Hematopoietic multipotent progenitor cell treated with erythropoietin and hydrocortisone succinate and interleukin-3 and kit ligand, for 8 days (in vitro differentiated cells): ENCODE results near the gene GLYATL3.

Experiments
- DNase-seq: peaks from one replicate; pipeline ENCODE4 v3.0.0-alpha.2; 2015

GLYATL3 gene

GRCh38 chr6:49514571-49515484 lies 15.1 kb downstream of the GLYATL3 start:
- DNase-seq: no peak

DNA sequence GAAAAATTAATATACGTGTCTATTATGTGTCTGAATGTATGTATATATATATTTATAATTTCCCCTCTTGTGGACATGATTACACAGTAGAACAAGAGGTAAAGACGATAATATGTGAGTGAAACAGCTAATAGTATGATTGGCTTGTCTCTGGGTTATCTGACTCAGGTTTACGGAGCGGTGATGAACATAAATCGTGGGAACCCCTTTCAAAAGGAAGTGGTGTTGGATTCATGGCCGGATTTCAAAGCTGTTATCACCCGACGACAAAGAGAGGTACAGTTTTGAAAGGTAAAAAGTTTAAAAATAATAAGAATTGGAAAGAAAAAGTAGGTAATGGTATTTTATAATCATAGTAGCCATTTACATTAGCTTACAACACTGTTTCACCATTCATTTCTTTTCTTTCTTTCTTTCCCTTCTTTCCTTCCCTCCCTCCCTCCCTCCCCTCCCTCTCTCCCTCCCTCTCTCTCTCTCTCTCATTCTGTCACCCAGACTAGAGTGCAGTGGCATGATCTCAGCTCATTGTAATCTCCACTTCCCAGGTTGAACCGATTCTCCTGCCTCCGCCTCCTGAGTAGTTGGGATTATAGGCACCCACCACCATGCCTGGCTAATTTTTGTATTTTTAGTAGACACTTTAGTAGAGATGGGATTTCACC lies 15.9 kb downstream of the GLYATL3 start:
- no peak for DNase-seq

DNA sequence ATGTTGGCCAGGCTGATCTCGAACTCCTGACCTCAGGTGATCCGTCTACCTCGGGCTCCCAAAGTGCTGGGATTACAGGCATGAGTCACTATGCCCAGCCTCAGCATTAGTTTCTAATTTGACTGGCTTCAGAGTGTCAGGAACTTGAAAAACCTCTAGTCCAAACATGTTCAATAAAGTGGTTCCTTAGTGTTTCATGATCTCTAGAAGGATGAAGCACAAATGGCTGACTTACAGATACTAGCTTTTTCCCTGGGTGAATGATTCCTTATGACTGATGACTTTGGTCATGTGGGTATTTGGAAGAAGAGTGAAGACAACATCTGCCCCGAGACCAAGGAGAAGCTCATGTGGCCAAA lies 16.4 kb downstream of the GLYATL3 start:
- DNase-seq: no peak

DNA sequence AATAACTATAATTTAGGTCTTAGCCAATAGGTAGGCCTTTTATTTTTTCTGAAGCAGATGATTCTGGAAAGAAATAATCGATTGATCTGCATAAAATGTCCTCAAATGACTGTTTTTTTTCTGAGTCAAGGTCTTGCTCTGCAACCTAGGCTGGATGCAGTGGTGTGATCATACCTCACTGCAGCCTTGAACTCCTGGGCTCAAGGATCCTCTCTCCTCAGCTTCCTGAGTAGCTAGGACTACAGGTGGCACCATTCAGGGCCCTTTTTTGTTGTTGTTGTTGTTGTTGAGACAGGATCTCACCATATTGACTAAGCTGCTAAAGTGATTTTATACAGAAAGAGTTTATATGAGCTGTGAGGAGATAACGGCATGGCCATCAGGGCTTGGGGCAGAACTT lies 18.2 kb downstream of the GLYATL3 start:
- DNase-seq: no peak

DNA sequence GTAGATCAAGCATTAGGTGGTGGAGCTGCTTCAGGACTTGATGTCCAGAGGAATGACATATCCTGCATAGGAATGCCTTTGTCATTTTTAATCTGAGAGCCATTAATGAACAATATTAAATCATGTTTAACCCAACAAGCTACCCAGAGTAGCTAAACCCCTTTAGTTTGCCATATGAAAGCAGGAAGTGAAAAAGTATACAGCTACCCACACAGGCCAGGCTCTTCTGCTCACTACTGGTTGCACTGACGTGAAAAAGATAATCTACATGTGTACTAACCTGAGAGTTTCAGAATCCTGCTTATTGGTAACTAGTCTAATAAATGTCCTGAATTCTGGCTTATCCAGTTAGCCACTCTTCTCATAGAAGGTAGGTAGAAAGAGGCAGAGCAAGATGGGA lies 19.9 kb downstream of the GLYATL3 start:
- DNase-seq: no peak

- DNase-seq: no peak
Observed at GRCh38 chr6:49522710-49523593, 23.2 kb downstream of the GLYATL3 start.

- no peak for DNase-seq
Observed at GRCh38 chr6:49523901-49524300, 24.2 kb downstream of the GLYATL3 start.

GRCh38 chr6:49524541-49524940 lies 24.8 kb downstream of the GLYATL3 start:
- no peak for DNase-seq

GRCh38 chr6:49526598-49526997 lies 26.9 kb downstream of the GLYATL3 start:
- no peak for DNase-seq

DNA sequence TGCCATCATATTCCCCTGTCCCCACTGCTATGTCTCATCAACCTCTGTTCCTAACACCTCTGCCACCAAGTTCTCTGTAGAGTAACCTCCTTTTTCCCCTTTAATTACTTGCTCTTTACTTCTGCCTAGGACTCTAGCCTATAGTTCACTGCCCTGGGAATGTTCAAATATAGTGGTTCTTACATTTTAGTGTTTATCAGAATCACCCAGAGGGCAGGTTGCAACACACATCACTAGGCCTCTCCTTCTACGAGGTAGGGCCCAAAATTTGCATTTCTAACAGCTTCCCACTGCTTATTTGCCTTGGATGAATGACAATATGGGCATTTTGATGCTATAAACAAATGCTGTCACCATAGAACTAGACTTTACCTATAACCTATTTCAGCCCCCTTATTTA lies 27.6 kb downstream of the GLYATL3 start:
- DNase-seq: no peak

- no peak for DNase-seq
Observed at GRCh38 chr6:49528571-49528970, 28.8 kb downstream of the GLYATL3 start.

GRCh38 chr6:49530141-49530776 lies 30.5 kb downstream of the GLYATL3 start:
- DNase-seq: no peak

DNA sequence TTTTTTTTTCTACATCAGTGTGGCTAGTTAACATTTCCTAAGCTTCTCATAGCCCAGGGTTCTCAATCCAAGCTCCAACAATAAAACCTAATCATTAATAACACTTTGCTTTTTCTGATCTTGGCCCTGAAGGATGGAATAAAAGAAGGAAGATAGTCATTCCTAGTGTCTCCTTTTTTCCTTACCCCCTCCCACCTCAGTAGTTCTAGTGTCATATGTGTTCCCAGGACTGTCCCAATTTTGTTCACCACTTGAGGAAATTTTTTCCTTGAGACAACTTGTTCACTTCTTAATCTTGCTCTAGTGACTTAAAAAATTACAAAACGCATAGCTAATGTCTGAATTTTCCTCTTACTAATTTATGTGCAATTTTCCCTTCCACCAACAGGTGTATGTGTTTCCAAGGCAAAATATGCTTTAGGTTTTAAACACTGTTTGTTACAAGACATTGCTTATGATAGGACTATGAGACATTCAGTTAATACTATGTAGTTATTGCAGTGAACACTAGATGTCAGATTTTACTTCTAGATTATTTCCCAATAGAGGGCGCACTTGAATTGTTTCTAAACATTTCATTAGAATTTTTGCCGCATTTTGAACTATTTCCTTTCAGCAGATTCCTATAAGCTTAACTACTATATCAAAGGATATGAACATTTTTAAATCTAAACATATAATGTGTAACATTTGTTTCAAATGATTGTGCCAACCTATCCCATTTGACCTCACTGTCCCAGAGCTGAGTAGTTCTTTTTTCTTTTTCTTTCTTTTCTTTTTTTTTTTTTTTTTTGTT lies 32.2 kb downstream of the GLYATL3 start:
- DNase-seq: peak; percentile 84

DNA sequence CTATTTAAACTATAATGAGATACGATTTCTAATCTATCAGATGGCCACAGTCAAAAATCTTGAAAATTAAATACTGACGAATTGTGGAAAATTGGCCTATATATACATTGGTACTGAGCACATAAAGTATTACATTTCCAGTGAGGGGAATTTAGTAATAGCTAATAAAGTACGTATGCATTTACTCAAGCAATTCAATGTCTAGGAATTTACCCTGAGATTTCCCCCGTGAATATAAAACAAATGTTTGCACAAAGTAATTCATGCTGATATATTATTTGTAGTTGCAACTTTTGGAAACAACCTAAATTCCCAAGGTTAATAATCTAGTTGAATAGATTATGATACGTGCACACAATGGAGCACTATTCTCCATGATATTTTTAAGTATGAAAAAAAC lies 36.1 kb downstream of the GLYATL3 start:
- no peak for DNase-seq

GRCh38 chr6:49539102-49539501 lies 39.4 kb downstream of the GLYATL3 start:
- DNase-seq: no peak

DNA sequence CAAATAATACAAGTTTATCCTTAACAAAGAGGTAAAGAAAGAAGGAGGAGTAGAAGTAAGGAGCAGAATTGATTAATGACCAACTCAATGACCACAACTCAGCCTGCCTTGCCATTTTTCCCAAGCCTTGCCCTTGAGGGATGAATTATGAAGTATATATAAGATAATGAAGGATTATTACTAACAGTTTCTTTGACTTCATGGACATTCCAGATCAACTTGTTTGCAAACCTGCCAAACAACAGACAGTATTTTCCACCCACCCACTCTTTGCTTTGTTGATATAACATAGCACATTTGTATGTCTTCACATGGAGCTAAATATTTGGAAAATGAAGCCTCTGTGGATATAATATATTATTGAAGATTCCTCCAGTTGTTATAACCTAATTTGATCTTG lies 40.9 kb downstream of the GLYATL3 start:
- no peak for DNase-seq

DNA sequence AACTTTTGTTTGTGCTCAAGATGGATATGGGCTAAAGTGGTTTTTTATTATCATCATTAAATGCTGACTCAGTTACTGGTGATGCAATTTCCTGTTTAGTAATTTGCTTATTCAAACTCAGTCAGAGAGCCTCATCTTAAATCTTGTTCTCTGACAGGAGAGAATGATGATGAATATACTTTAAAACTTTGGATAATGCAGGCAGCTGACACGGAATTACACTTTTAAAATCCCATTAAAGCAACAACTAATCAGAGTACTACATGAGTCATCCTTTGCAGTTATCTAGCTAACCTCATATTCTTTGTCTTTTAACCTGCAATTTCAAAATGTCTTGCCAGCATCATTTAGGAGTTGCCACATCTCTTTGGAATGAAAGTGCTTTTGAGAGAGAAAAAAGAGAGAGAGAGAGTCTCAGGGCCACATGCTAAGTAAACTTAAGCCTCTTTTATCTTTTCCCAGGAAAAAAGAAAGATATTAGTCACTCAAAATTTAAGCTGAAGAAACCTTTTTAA lies 41.5 kb downstream of the GLYATL3 start:
- DNase-seq: no peak

GRCh38 chr6:49541936-49542335 lies 42.2 kb downstream of the GLYATL3 start:
- no peak for DNase-seq

GRCh38 chr6:49543087-49543858 lies 43.5 kb downstream of the GLYATL3 start:
- no peak for DNase-seq

DNA sequence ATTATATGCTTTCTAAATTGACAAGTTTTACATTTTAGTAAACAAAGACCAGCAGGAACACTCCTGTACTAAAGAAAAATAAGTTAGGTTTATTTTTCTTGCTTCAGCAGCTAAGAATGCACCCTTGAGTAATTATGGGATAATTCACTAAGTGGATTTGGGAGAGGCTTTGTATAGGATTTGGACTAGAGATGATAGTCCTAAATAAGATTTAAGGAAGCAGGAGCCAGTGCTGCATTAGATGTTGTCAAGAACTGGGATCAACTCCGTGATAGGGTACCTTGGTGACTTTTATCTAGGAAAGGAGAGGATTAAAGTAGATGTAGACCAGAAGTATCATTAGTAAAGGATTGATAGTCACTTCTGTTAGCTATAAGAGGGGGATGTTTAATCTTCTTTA lies 46.6 kb downstream of the GLYATL3 start:
- DNase-seq: no peak
